HT1080 (cell line): ENCODE measurements around the gene NCOR1. TPM values are rescaled to one million over a fixed set of nuclear protein-coding genes. Genes with fewer than 3 reads are reported as not detected.
A peak's percentile ranks its signal among the peaks of the same experiment; 100 is the strongest.
"Not testable (repeated sequence)": the region's sequence is repeated elsewhere in the genome, so short reads cannot be mapped to it uniquely, and the experiment has no call there.

ENCODE experiments used
- DNase-seq: peaks from one replicate; pipeline ENCODE4 v3.0.0-alpha.2; 2015; ENCODE audit warnings: low read depth
- total RNA-seq: library from RNA; depleted of rRNA; stranded (reverse); fragments of >200 nt; shearing (Covaris generic); gene quantifications from 2 replicates; pipeline ENCODE4 v1.2.3, GENCODE V29; 2014

Gene NCOR1
- total RNA-seq, 1 experiment from 2014 or later = 58.4 TPM

GRCh38 chr17:16150251-16150856, 65.0 kb downstream of the NCOR1 start:
- peak; percentile 9 for DNase-seq

DNA sequence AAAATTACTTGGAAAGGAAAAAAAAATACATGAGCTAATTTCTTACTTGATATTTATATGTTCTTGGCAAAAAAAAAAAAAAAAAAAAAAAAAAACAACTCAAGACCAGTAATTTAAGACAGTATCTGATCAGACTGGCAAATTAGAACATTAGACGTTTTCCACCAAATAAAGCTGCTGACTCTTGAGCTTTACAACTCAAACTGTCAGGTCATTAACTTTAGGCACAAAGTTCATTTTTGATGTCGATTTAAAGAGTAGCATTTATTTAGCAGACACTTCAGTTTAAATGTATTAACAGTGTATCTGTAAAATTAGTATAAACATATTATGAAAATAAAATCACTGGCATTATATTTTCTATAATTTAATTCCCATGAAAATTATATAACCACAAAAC, 66.7 kb downstream of the NCOR1 start:
- no peak for DNase-seq

GRCh38 chr17:16145319-16145890, 69.9 kb downstream of the NCOR1 start:
- DNase-seq = not testable (repeated sequence)

- DNase-seq = no peak
These were observed 73.6 kb downstream of the NCOR1 start for GRCh38 chr17:16141685-16142084.

DNA sequence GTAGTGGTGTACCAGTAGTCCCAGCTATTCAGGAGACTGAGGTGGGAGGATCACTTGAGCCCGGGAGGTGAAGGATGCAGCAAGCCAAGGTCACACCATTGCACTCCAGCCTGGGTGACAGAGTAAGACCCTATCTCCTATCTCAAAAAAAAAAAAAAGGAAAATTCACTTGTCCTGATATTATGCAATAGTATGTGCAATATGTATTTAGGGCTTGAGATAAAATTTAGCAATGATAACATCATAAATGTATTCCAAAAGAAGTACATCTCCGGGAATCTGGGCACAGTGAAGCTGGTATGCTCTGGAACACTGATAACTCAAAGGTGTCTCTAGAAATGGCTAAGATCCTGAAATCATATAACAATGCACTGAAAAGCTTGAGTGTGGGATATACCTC, 74.5 kb downstream of the NCOR1 start:
- no peak for DNase-seq

DNA sequence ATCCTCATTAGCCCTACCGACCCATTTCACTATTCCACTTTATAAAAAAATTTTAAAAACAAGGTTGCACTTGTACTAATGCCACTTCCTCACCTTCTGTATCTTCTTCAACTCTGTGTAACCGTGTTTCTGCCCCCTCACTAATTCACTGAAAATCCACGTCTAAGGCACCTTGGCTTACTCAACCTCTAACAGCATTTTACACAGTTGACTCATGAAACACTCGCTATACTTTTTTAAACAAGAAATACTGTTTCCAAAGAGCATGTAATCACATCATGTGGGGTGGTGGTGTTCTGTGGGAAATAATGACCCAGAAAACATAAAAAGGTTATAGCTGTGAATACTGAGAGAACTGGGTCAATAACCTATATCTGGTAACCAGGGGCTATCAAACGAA, 79.9 kb downstream of the NCOR1 start:
- no peak for DNase-seq

- no peak for DNase-seq
These were observed 83.7 kb downstream of the NCOR1 start for GRCh38 chr17:16131593-16131992.

DNA sequence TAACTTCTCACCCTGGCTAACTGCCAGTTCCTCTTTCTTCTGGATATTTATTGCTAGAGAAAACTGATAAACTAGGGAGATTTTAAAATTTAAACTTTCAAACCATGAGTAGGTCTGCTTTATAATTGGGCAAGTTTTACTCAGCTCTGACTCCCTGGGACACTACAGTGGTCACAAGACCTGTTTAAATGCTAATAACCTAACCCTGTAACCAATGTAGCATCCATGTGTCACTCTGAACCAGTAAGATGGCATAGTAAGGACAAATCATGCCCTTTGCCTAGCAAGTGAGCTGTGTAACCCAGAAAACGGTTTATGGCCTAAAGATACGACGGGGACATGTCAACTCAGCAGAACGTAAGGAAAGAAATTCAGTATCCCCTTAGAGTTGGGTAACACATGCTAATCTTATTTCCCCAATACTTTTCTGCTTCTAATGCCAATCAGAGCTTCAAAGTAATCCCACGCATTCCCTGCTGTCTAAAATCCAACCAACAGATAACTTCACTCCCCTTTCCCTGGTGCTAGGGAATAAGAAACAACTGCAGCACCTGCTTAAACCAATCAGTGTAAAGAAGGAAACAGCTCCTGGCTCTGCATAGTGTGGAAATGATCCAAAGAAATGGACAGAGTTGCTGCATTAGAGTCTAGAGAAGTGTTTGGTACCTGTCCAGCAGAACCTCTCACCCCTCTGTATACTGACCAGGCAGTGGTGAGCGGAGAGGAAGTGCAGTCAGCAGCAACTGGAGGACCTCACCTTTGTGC, 85.7 kb downstream of the NCOR1 start:
- no peak for DNase-seq

GRCh38 chr17:16123531-16123930, 91.8 kb downstream of the NCOR1 start:
- DNase-seq = no peak

DNA sequence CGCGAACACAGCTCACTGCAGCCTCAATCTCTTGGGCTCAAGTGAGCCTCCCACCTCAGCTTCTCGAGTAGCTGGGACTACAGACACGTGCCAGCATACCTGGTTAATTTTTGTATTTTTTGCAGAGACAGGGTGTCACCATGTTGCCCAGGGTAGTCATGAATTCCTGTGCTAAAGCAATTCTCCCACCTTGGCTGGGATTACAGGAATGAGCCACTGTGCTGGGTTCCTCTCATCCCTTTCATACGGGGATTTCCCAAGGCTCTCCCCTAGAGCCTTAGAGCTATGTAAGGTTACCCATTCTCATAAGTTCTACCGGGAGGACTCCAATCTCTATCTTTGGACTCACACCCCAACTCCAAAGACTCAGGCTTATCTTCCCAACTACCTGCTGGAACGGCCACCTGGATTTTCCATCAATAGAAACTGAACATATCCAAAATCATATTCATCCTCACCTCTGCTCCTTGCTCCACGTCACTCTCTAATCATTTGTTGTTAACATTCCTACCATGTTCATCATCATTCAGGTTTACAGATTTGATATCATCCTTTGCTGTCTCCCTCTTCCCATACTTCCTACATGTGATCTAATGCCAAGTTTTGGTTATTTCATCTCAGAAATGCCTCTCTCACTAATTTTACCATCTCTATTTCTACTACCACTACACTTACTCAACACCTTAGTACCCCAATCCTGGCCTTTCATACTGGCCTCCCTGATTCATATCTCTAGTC, 92.5 kb downstream of the NCOR1 start:
- DNase-seq = no peak

DNA sequence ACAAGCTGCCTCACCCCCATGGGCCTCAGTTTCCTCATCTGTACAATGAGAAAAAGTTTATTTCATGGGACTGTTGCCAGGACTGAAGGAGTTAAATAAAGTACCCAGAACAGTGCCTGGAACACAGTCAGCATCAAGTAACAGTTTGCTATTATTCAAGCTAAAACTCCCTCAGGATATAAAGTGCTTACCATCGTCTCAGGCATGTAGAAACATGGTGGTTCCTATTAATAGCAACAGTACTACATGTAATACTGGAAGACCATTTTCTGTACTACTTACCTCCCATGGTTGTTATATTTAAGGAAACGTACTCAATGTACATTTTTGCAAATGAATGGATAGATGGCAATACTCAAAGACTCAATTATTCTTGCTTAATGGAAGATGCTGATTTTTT, 93.4 kb downstream of the NCOR1 start:
- no peak for DNase-seq

DNA sequence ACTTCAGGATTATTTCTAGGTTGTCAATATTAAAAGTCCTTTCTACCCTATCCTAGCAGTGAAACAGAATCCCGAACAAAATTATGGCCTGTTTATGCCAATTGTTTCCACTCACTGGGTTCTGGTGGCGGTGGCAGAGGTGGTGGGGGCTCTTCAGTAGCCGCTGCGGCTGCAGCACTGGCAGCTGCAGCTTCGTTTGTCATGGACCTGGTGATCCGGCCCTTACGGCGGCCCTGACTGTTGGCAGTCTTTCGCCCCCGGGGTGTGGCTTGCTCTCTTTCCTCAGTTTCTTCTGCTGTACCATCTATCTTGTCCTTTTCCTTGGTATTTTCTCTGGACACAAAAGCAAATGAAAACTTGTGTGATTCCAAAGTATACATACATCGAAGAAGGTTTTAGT, 94.4 kb downstream of the NCOR1 start:
- DNase-seq = no peak

- no peak for DNase-seq
These were observed 98.2 kb downstream of the NCOR1 start for GRCh38 chr17:16117149-16117548.

GRCh38 chr17:16115077-16115698, 100.1 kb downstream of the NCOR1 start:
- DNase-seq = not testable (repeated sequence)

DNA sequence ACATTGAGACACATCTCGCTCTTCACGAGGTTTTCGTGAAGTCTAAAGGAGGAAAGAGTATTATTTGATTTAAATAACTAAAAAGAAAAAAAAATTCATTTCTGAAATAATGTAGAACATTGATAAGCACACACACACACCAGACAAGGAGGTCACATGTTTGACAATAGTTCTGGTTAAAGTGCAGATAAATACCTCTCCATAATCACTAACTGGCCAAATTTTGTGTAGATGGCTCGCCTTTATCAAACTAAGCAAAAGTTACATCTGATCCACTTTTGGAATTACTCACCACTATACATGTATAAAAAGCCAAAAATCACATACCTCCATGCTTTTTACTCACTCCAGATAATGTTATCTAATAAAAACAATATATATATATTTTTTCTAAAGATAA, 106.5 kb downstream of the NCOR1 start:
- no peak for DNase-seq

GRCh38 chr17:16108386-16108785, 106.9 kb downstream of the NCOR1 start:
- DNase-seq = no peak

GRCh38 chr17:16107165-16107770, 108.1 kb downstream of the NCOR1 start:
- no peak for DNase-seq

DNA sequence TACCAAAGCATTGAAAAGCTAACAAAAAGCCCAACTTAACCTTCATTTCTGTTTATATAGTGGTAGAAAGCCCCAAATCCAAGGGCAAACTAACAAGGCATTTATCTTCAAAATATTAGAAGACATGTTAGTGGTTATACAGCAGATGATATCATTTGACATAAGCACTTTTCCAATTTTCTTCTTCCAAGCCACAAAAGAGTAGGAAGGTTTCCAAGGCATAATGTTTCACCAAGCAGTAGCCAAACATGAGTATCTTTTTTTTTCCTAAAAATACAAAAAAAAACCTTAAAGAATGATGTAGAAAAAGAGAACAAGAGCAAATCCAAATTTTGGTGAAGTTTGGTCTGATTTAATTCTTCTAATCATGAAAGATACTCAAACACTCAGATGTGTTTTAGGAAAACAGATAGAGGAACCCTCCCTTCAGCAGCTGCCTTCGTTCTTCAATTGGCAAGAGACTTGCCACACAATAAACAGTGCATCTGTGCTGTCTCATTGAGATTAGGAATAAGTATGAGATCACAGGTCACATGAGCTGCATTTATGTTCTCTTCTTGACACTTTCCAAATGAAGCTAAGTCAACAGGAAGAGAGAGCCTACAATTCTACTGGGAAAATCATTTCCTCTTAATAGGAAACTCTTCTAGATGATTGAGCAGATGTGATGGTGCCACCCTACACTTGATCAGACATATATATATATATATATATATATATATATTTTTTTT, 109.0 kb downstream of the NCOR1 start:
- DNase-seq = peak; percentile 7

GRCh38 chr17:16104189-16104588, 111.1 kb downstream of the NCOR1 start:
- DNase-seq = no peak

GRCh38 chr17:16101440-16101839, 113.9 kb downstream of the NCOR1 start:
- DNase-seq = no peak
